Measurements from ENCODE around the gene NRXN3.
A peak's percentile ranks its signal among the peaks of the same experiment; 100 is the strongest.

Gene NRXN3

GRCh38 chr14:78445275-78445674, 275.1 kb downstream of the NRXN3 start:
- no peak for DNase-seq (ENCODE audit: low spot score)
- in situ Hi-C loops (cut with MboI; ENCODE audit: low sequenced_read_pairs, unreplicated experiment), result no loop called here
- TF ChIP-seq, protein P1, sequence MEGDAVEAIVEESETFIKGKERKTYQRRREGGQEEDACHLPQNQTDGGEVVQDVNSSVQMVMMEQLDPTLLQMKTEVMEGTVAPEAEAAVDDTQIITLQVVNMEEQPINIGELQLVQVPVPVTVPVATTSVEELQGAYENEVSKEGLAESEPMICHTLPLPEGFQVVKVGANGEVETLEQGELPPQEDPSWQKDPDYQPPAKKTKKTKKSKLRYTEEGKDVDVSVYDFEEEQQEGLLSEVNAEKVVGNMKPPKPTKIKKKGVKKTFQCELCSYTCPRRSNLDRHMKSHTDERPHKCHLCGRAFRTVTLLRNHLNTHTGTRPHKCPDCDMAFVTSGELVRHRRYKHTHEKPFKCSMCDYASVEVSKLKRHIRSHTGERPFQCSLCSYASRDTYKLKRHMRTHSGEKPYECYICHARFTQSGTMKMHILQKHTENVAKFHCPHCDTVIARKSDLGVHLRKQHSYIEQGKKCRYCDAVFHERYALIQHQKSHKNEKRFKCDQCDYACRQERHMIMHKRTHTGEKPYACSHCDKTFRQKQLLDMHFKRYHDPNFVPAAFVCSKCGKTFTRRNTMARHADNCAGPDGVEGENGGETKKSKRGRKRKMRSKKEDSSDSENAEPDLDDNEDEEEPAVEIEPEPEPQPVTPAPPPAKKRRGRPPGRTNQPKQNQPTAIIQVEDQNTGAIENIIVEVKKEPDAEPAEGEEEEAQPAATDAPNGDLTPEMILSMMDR (IDR thresholded peaks at IDR 0.05; ENCODE audit: borderline replicate concordance, control extremely low read depth, extremely low read depth, insufficient read depth, missing control alignments), result no peak

- DNase-seq (ENCODE audit: low spot score), result no peak
- TF ChIP-seq, protein P1 (IDR thresholded peaks at IDR 0.05; ENCODE audit: borderline replicate concordance, control extremely low read depth, extremely low read depth, insufficient read depth, missing control alignments), result no peak
- in situ Hi-C loops (cut with MboI; ENCODE audit: low sequenced_read_pairs, unreplicated experiment), result no loop called here
Observed at GRCh38 chr14:78446807-78447206, 276.6 kb downstream of the NRXN3 start.

- in situ Hi-C loops (cut with MboI; ENCODE audit: low sequenced_read_pairs, unreplicated experiment), result no loop called here
- DNase-seq (ENCODE audit: low spot score), result peak; percentile 59
- TF ChIP-seq, protein P1 (IDR thresholded peaks at IDR 0.05; ENCODE audit: borderline replicate concordance, control extremely low read depth, extremely low read depth, insufficient read depth, missing control alignments), result peak; percentile 84
Observed at GRCh38 chr14:78448164-78449094, 278.3 kb downstream of the NRXN3 start.

DNA sequence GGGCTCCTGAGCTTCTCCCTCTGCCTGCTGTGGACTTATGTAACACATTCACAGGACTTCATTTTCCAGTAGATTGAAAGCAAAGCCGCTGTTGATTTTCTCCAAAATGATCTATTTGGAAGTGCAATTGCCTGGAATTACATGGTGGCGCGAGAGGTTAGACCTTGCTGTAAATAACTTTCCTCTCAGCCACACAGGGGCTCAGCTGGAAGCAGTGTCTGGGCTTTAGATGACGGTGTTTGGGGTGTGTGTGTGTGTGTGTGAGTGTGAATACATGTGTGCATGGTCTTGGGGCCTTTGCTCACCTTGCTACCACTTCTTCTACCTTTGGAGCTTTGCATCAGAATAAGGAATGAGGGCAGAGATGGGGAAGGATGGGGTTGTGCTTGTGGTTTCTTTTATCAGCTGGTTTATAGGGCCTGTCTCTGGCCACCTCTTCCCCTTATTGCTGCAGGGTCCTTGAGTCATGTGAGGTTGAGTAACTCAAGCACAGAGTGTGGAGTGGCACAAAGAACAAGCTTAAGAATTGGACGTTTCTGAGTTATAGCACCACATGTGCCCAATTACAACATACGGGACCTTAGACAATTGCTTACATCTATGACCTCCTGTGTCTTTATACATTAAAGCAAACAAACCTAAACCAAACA, 280.6 kb downstream of the NRXN3 start:
- no peak for DNase-seq (ENCODE audit: low spot score)
- in situ Hi-C loops (cut with MboI; ENCODE audit: low sequenced_read_pairs, unreplicated experiment), result no loop called here
- TF ChIP-seq, protein P1 (IDR thresholded peaks at IDR 0.05; ENCODE audit: borderline replicate concordance, control extremely low read depth, extremely low read depth, insufficient read depth, missing control alignments), result no peak

GRCh38 chr14:78451319-78451695, 281.1 kb downstream of the NRXN3 start:
- no peak for DNase-seq (ENCODE audit: low spot score)
- in situ Hi-C loops (cut with MboI; ENCODE audit: low sequenced_read_pairs, unreplicated experiment), result no loop called here
- TF ChIP-seq, protein P1 (IDR thresholded peaks at IDR 0.05; ENCODE audit: borderline replicate concordance, control extremely low read depth, extremely low read depth, insufficient read depth, missing control alignments), result no peak

- in situ Hi-C loops (cut with MboI; ENCODE audit: low sequenced_read_pairs, unreplicated experiment), result no loop called here
- peak; percentile 23 for DNase-seq (ENCODE audit: low spot score)
- TF ChIP-seq, protein P1 (IDR thresholded peaks at IDR 0.05; ENCODE audit: borderline replicate concordance, control extremely low read depth, extremely low read depth, insufficient read depth, missing control alignments), result no peak
Observed at GRCh38 chr14:78455896-78456435, 285.8 kb downstream of the NRXN3 start.
